GM12878 (cell line): ENCODE data around the gene PIK3C2B. TPM values are rescaled to one million over a fixed set of nuclear protein-coding genes. Genes with fewer than 3 reads are reported as not detected.

Source experiments
- CBX5 ChIP-seq: sonication (generic); IDR thresholded peaks from 2 replicates; pipeline ENCODE4 v1.6.1; 2016; ENCODE audit warnings: low read depth, moderate library complexity, mild to moderate bottlenecking, inconsistent platforms
- ETV6 ChIP-seq, 2 experiments: fragments of 450-650 bp in 1 of 2; IDR thresholded peaks in 1 of 2; conservative IDR thresholded peaks in 1 of 2; 2 replicates each; pipeline ENCODE4 v1.6.1; 2014; ENCODE audit warnings: antibody characterized with exemption in 1 of 2, borderline replicate concordance in 1 of 2, low read depth in 1 of 2, mild to moderate bottlenecking in 1 of 2, moderate library complexity in 1 of 2
- EZH2 ChIP-seq: IDR thresholded peaks from 2 replicates; pipeline ENCODE4 v1.6.1; 2012; ENCODE audit warnings: low read depth, mild to moderate bottlenecking, control low read depth, inconsistent platforms, low read length, borderline replicate concordance; ENCODE audit not compliant: control insufficient read depth
- HDGF ChIP-seq: fragments of 450-650 bp; IDR thresholded peaks from 2 replicates; pipeline ENCODE4 v1.6.1; 2016; ENCODE audit warnings: antibody characterized with exemption
- IKZF2 ChIP-seq, 2 experiments: fragments of 450-650 bp; IDR thresholded peaks; 2 replicates each; pipeline ENCODE4 v1.6.1; 2017; ENCODE audit warnings: mild to moderate bottlenecking in 2 of 2, moderate library complexity in 2 of 2
- LARP7 ChIP-seq: fragments of 450-650 bp; IDR thresholded peaks from 2 replicates; pipeline ENCODE4 v1.6.1; 2017; ENCODE audit warnings: mild to moderate bottlenecking
- MEF2A ChIP-seq: IDR thresholded peaks from 2 replicates; pipeline ENCODE4 v1.6.1; 2011; ENCODE audit warnings: low read depth, mild to moderate bottlenecking, low read length, moderate library complexity; ENCODE audit not compliant: insufficient read depth
- MTA2 ChIP-seq: fragments of 450-650 bp; IDR thresholded peaks from 2 replicates; pipeline ENCODE4 v1.6.1; 2016; ENCODE audit warnings: low read depth, mild to moderate bottlenecking, moderate library complexity
- MTA3 ChIP-seq: IDR thresholded peaks from 2 replicates; pipeline ENCODE4 v1.6.1; 2012; ENCODE audit warnings: low read length, inconsistent platforms, borderline replicate concordance
- NR2C1 ChIP-seq: fragments of 450-650 bp; IDR thresholded peaks from 2 replicates; pipeline ENCODE4 v1.6.1; 2017; ENCODE audit warnings: antibody characterized with exemption, mild to moderate bottlenecking, moderate library complexity
- NR2C2 ChIP-seq: IDR thresholded peaks from 2 replicates; pipeline ENCODE4 v1.6.1; 2011; ENCODE audit warnings: borderline replicate concordance, low read depth; ENCODE audit not compliant: control insufficient read depth, insufficient read length
- PML ChIP-seq: IDR thresholded peaks from 2 replicates; pipeline ENCODE4 v1.6.1; 2012; ENCODE audit warnings: low read length, inconsistent platforms
- POLR2A ChIP-seq: IDR thresholded peaks from 2 replicates; pipeline ENCODE4 v1.6.1; 2011; ENCODE audit warnings: low read depth, mild to moderate bottlenecking, low read length
- POLR2AphosphoS2 ChIP-seq: IDR thresholded peaks from 2 replicates; pipeline ENCODE4 v1.6.1; 2011; ENCODE audit warnings: low read depth, mild to moderate bottlenecking, low read length, improper control_type of control experiment, moderate library complexity
- RELB ChIP-seq: fragments of 450-650 bp; IDR thresholded peaks from 2 replicates; pipeline ENCODE4 v1.6.1; 2017; ENCODE audit warnings: low read depth, mild to moderate bottlenecking, moderate library complexity
- REST ChIP-seq: IDR thresholded peaks from 2 replicates; pipeline ENCODE4 v1.6.1; 2012; ENCODE audit warnings: mild to moderate bottlenecking, low read depth, low read length
- SKIL ChIP-seq: fragments of 450-650 bp; IDR thresholded peaks from 2 replicates; pipeline ENCODE4 v1.6.1; 2017; ENCODE audit warnings: mild to moderate bottlenecking, low read depth, inconsistent platforms; ENCODE audit not compliant: poor library complexity, severe bottlenecking
- SPI1 ChIP-seq: IDR thresholded peaks from 2 replicates; pipeline ENCODE4 v1.6.1; 2011; ENCODE audit warnings: low read depth, mild to moderate bottlenecking, low read length, moderate library complexity, borderline replicate concordance; ENCODE audit not compliant: insufficient read depth
- USF2 ChIP-seq: IDR thresholded peaks from 2 replicates; pipeline ENCODE4 v1.6.1; 2011; ENCODE audit warnings: low read depth, low read length, improper control_type of control experiment, borderline replicate concordance
- ZBTB33 ChIP-seq: fragments of 450-650 bp; IDR thresholded peaks from 2 replicates; pipeline ENCODE4 v1.6.1; 2017; ENCODE audit warnings: mild to moderate bottlenecking
- polyA plus RNA-seq, 11 experiments: library from polyadenylated mRNA; depleted of rRNA in 4 of 11; unstranded in 6 of 11; stranded (reverse) in 5 of 11; fragments of >200 nt; fragmentation: Nextera tagmentation in 4 of 11; fragmentation: Illumina TruSeq in 1 of 11; extraction: Ambion mirVana in 4 of 11; extraction: Trizol in 1 of 11; gene quantifications; 1 replicate in 1 of 11; 2 replicates in 10 of 11; pipeline versions ENCODE4 v1.2.1 to v1.2.3, GENCODE V29; 2011 to 2016; ENCODE audit warnings: inconsistent platforms in 2 of 11, missing spikeins in 2 of 11, low read depth in 1 of 11
- total RNA-seq, 4 experiments: library from RNA; depleted of rRNA in 3 of 4; stranded (reverse); fragments of >200 nt in 3 of 4; fragmentation: Illumina TruSeq in 1 of 4; extraction: Trizol in 1 of 4; gene quantifications; 2 replicates each; pipeline versions ENCODE4 v1.2.1 to v1.2.3, GENCODE V29; 2013 to 2021

Gene PIK3C2B
- total and polyA plus RNA-seq, 10 of the 15 experiments (the other 5 are each of a cell fraction or from before 2014, with no cell fraction given), result 2.2 to 38.1 (median 11.4) TPM

- TF ChIP-seq REST, result no peak
- no peak for TF ChIP-seq NR2C2
- TF ChIP-seq EZH2, result no peak
- peak; percentile 66; the same call in 1 of the 2 replicates for TF ChIP-seq PML
- TF ChIP-seq HDGF, result peak; percentile 80
- peak; percentile 85 for TF ChIP-seq SPI1
- TF ChIP-seq ZBTB33, result peak; percentile 34; the same call in 1 of the 2 replicates
- peak; percentile 92 for TF ChIP-seq RELB
- 0 out of 2 replicates have a peak, but pooled peaks have one; percentile 35 for TF ChIP-seq NR2C1
- no peak for TF ChIP-seq LARP7
- TF ChIP-seq CBX5, result peak; percentile 74; the same call in 1 of the 2 replicates
- peak; percentile 50; the same call in 1 of the 2 replicates for TF ChIP-seq MTA3
- peak; percentile 77 for TF ChIP-seq MEF2A
- no peak for TF ChIP-seq USF2
- no peak for TF ChIP-seq POLR2A
- TF ChIP-seq SKIL, result peak; percentile 59
- TF ChIP-seq ETV6 (conservative IDR thresholded peaks at IDR 0.05 in 1 of 2, IDR thresholded peaks at IDR 0.05 in 1 of 2; ENCODE audit: borderline replicate concordance in 1 of 2, low read depth in 1 of 2), result peak in 1 of 2 experiments; percentile 90; a peak in 2 of 4 replicates
- TF ChIP-seq MTA2, result peak; percentile 77
- no peak for TF ChIP-seq POLR2AphosphoS2
- peak; percentile 95 to 96 for TF ChIP-seq IKZF2 (IDR thresholded peaks at IDR 0.05)
Observed at GRCh38 chr1:204513117-204513716, 18.6 kb upstream of the PIK3C2B start (continued).
